ENCODE data around the gene MRNIP.

The MRNIP gene

GRCh38 chr5:179821298-179822058, 37.1 kb downstream of the MRNIP start:
- peak; percentile 81 for DNase-seq (ENCODE audit: low read depth)

GRCh38 chr5:179820483-179821297, 37.9 kb downstream of the MRNIP start, which contains the start of gene SQSTM1:
SQSTM1 (plus strand) TSS chr5:179820905; CDS start chr5:179820937, 32 bp downstream.
- peak; percentile 71 for DNase-seq (ENCODE audit: low read depth)

GRCh38 chr5:179820127-179820482, 38.5 kb downstream of the MRNIP start:
- no peak for DNase-seq (ENCODE audit: low read depth)

- DNase-seq (ENCODE audit: low read depth): no peak
These were observed 39.1 kb downstream of the MRNIP start for GRCh38 chr5:179819296-179820126.

- DNase-seq (ENCODE audit: low read depth): peak; percentile 76
These were observed 39.8 kb downstream of the MRNIP start for GRCh38 chr5:179818746-179819295.

- no peak for DNase-seq (ENCODE audit: low read depth)
These were observed 40.5 kb downstream of the MRNIP start for GRCh38 chr5:179817890-179818745.

GRCh38 chr5:179817470-179817840, 41.2 kb downstream of the MRNIP start:
- DNase-seq (ENCODE audit: low read depth): no peak

- DNase-seq (ENCODE audit: low read depth): no peak
These were observed 41.7 kb downstream of the MRNIP start for GRCh38 chr5:179816796-179817469.

- no peak for DNase-seq (ENCODE audit: low read depth)
These were observed 42.2 kb downstream of the MRNIP start for GRCh38 chr5:179816401-179816795.

- DNase-seq (ENCODE audit: low read depth): no peak
These were observed 42.9 kb downstream of the MRNIP start for GRCh38 chr5:179815491-179816249.

- DNase-seq (ENCODE audit: low read depth): no peak
These were observed 44.5 kb downstream of the MRNIP start for GRCh38 chr5:179814090-179814489.

GRCh38 chr5:179812997-179813607, 45.5 kb downstream of the MRNIP start:
- DNase-seq (ENCODE audit: low read depth): no peak

- DNase-seq (ENCODE audit: low read depth): no peak
These were observed 46.3 kb downstream of the MRNIP start for GRCh38 chr5:179812135-179812825.

- no peak for DNase-seq (ENCODE audit: low read depth)
These were observed 52.2 kb downstream of the MRNIP start, which contains the start of gene MGAT4B for GRCh38 chr5:179806250-179807048. MGAT4B (minus strand) TSS chr5:179806866; CDS start chr5:179806583, 283 bp downstream.

- no peak for DNase-seq (ENCODE audit: low read depth)
These were observed 52.9 kb downstream of the MRNIP start for GRCh38 chr5:179805529-179806249.

GRCh38 chr5:179805070-179805528, 53.5 kb downstream of the MRNIP start:
- DNase-seq (ENCODE audit: low read depth): no peak

GRCh38 chr5:179804555-179804947, 54.1 kb downstream of the MRNIP start:
- DNase-seq (ENCODE audit: low read depth): no peak

Measured in T follicular helper cell (primary cell).